Activated gamma-delta T cell treated with Interleukin-2 at 50 U/mL for 16 hours (primary cell): Measurements from ENCODE around the gene FAM170B.

Experiments used
- DNase-seq: peaks from one replicate; pipeline ENCODE4 v3.0.0-alpha.2; 2020

Gene FAM170B

GRCh38 chr10:49119746-49120145 lies 14.1 kb downstream of the FAM170B start:
- DNase-seq: no peak

GRCh38 chr10:49118430-49119074 lies 15.3 kb downstream of the FAM170B start:
- no peak for DNase-seq

GRCh38 chr10:49117376-49118070 lies 16.3 kb downstream of the FAM170B start:
- no peak for DNase-seq

DNA sequence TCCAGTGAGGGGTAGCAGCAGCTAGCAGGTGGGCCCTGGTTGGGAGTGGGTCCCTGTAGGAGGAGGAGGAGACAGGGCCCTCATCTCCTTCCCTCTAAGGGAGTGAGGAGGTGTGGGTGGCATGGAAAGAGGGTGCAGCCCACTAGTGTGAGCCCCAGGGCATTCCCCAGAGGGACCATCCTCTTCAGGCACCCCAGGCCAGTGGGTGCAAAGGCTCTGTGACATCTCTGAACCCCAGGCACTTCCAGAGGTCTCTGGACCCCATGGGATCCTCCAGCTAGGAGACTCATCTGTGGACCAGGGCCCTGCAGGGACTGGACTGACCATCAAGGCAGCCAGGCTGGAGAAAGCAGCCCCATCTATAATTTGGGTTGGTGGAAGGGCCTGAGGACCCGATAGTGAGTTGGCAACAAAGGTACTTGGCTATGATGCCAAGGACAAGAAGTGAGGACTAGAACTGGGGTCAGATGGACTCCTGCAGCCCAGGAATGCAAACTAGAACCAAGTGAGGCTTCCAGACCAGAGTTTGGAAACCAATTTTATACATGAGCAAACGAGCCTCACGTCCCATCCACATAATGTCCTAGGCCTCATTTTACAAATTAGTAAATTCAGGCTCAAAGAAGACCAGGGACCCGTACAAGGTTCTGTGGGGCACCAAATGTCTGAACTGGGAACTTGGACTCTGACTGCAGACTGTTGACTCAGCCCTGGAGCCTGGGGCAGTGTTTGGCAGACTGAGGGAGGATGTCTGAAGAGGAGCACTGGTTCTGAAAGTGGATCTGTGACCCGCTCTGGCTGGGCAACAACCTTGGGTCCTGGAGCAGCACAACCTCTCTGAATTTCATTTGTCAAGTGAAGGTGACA lies 17.1 kb downstream of the FAM170B start:
- no peak for DNase-seq

DNA sequence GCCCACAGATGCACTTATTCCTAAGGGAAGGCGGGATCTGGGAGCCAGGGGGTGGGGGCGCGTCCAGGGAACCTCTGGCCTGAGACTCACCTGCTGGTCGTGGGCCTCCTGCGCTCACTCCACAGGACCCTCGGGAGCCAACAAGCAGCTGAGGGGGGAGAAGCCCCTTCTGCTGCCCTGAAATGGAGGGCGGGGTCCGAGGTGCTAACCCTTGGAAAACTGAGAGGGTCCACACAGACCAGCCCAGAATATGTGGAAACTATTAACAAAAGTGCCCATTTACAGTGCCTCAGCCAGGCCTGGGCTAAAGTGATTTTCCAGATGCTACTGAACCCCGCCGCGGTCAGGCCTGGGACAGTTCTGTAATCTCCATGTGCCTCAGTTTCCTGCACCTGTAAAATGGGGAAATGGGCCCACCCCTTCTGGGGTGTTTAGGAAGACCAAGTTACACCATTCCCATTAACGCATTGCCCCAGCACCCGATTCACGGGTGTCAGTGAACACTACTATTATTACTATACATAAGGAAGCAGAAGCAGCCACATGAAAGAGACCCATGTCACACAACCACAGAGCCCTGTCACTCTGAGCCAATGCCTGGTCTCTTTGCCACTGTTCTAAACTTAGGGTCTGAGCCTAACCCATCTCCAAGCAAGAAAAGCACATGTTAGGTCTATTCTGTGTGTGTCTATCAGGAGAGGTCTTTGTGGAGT lies 17.9 kb downstream of the FAM170B start:
- DNase-seq: no peak

GRCh38 chr10:49115015-49115795 lies 18.6 kb downstream of the FAM170B start, which contains the start of gene VSTM4:
Gene VSTM4, minus strand, starts transcription at chr10:49115522. Its CDS starts 37 bp downstream, at chr10:49115485.
- DNase-seq: no peak

GRCh38 chr10:49114718-49115014 lies 19.2 kb downstream of the FAM170B start:
- no peak for DNase-seq

GRCh38 chr10:49113741-49114141 lies 20.1 kb downstream of the FAM170B start:
- no peak for DNase-seq

GRCh38 chr10:49112851-49113250 lies 21.0 kb downstream of the FAM170B start:
- DNase-seq: no peak

- DNase-seq: no peak
These were observed 21.7 kb downstream of the FAM170B start for GRCh38 chr10:49112098-49112497.

DNA sequence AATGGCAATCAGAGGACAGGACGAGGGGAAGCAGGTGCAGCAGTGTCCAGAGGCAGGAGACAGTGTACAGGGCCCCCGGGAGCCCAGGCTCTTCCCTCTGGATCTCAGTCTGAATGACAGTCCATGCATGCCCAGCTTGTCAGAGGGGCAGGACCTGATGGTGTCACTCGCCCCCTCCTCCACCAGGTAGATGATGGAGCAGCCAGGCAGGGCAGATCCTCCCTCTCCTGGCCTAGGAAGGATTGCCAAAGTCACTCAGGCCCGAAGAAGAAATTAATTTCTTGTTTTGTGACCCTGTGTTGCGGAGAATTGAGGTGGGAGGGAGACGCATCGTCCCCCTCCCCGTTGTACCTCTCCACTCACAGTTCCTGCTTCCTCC lies 22.5 kb downstream of the FAM170B start:
- DNase-seq: no peak

DNA sequence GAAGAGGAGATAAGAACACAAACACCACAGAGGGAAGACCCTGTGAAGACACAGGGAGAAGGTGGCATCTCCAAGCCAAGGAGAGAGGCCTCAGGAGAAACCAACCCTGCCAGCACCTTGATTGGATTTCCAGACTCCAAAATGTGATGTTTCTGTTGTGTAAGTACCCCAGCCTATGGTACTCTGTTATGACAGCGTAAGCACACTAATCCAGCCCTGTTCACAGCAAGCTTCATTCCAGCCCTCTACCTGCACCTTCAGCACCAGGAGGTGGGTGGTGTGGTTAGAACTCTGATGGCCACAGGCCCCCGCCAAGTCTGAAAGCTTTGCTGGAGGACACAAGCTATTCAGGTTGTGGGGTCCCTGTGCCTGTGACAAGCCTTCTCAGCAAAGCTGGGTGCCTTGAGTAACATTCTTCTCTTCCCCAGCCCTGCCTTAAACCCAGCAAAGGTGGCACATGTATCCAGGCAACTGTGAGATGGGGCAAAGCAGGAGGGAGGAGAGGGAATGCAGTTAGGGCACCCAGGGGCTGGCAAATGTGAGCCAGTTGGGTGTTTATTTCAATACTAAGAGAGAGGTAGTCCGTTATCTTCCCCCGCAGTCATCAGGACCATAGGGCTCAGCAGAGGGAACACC lies 23.0 kb downstream of the FAM170B start:
- DNase-seq: no peak

- DNase-seq: no peak
These were observed 24.0 kb downstream of the FAM170B start for GRCh38 chr10:49109669-49110340.

- no peak for DNase-seq
These were observed 25.2 kb downstream of the FAM170B start for GRCh38 chr10:49108656-49109055.

DNA sequence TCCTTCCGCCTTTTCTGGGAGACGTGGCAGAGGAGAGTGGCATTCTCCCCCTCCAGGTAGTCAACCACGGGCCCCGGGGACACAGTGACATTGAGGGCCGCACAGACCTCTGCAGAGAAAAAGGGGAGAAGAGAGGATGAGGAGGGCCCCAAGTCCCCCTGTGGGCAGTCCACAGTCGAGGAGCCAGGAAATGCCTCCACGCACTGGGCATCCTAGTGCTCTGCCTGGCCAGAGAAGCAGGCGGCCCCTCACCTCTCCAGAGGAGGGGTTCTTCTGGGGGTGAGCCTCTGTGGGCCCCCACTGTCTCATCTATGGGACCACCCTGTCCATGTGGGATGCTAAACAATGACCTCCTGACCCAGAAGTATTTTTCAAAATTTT lies 25.9 kb downstream of the FAM170B start:
- DNase-seq: no peak

- DNase-seq: no peak
These were observed 26.5 kb downstream of the FAM170B start for GRCh38 chr10:49107111-49107886.

- no peak for DNase-seq
These were observed 27.4 kb downstream of the FAM170B start for GRCh38 chr10:49106451-49106850.

DNA sequence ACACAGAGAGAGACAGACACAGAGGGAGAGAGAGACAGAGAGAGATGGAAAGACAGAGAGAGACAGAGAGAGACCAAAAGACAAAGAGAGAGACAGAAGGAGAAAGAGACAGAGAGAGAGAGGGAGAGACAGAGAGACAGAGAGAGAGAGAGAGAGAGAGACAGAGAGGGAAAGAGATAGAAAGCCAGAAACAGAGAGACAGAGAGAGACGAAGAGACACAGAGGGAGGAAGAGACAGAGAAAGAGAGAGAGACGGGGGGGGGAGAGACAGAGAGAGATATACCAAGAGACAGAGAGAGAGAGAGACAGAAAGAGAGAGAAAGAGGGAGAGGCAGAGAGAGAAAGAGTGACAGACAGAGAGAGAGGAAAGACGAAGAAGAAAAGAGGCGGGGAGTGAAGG lies 28.7 kb downstream of the FAM170B start:
- DNase-seq: no peak

GRCh38 chr10:49104323-49104722 lies 29.5 kb downstream of the FAM170B start:
- DNase-seq: no peak

GRCh38 chr10:49103761-49104160 lies 30.1 kb downstream of the FAM170B start:
- DNase-seq: no peak

DNA sequence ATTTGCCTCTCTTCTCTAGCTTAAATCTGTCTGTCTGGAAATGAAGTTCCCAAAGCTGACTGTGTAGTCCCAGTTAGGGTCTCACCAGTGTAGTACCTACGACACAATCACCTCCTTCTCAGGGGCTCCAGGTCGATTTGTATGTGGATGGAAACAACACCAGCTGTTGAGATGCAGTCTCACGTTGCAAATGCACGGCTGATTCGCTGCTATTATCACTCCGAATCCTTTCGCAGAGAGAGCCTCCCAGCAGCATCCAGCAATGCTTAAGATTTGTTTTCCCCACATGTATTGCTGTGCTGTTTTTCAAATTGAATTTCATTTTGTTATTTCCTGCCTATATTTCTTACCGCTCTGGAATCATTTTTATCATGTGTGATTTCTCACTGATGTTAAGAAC lies 34.8 kb downstream of the FAM170B start:
- DNase-seq: no peak
